Measurements from ENCODE around the gene GUCY1A1. TPM values are rescaled to one million over a fixed set of nuclear protein-coding genes. Genes with fewer than 3 reads are reported as not detected.

Gene GUCY1A1
- total and polyA plus RNA-seq, 4 experiments from 2014 or later: not detected

DNA sequence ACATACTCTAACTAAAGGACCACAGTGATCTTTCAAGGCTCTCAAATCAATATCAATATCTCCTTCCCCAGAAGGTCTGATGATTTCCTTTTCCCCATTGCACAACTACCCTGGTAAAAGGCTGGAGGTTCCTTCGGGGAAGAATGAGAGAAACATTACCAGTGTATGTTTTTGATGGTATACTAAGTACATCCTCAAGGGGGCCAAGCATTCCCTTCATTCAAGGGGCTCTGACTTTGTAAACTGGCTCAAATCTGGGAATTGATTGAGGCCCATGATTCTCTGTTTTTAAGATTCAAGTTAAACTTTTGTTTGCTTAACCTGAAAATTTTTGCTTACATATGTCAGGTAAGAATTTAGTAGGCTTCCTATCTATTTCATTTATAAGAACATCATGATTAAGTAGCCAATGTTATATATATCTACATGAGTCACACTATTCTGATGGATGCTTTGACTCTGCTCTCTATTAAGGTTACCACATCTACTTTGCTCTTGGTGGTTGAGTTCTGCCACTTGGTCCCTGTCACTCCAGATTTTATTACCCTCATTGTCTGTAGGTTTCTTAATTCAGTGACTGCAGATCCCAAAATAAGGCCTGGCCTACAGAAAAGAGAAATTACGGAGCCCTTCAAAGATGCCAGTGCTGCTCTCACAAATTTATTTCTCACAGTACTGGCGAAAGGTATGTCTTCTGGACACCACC, 75.8 kb downstream of the GUCY1A1 start:
- peaks cover 0 to 3% (median 0%) of the 10 kb centered on the region in 8 donors for H3K9me3 Mint-ChIP-seq
- ChIA-PET POLR2A (ENCODE audit: partially characterized antibody) (no interaction called here), CTCF (ENCODE audit: partially characterized antibody) (no interaction called here)
- Histone ChIP-seq H3K4me3 (ENCODE audit: low read length in 2 of 2) (no peak overlapping the region), H3K27me3 (ENCODE audit: insufficient read depth, low read length) (no peaks in the 10 kb centered on the region), H3K36me3 (ENCODE audit: insufficient read depth, low read length) (no peaks in the 10 kb centered on the region), H3K4me1 (ENCODE audit: insufficient read depth, low read length) (no peaks in the 10 kb centered on the region), H3K9me3 (ENCODE audit: control insufficient read depth in 1 of 2, low read length in 2 of 2) (no peaks in the 10 kb centered on the region), H3K27ac (ENCODE audit: low read depth, low read length) (no peak overlapping the region)
- peaks cover 0 to 3% of the 10 kb centered on the region in 2 donors for H3K27me3 Mint-ChIP-seq
- H3K4me3 Mint-ChIP-seq: no peak overlapping the region
- intact Hi-C loops (cut with micrococcal nuclease): no loop called here
- no peak overlapping the region for H3K27ac Mint-ChIP-seq
- H3K36me3 Mint-ChIP-seq: no peaks in the 10 kb centered on the region
- H3K4me1 Mint-ChIP-seq: no peaks in the 10 kb centered on the region
- DNase-seq: no peak

DNA sequence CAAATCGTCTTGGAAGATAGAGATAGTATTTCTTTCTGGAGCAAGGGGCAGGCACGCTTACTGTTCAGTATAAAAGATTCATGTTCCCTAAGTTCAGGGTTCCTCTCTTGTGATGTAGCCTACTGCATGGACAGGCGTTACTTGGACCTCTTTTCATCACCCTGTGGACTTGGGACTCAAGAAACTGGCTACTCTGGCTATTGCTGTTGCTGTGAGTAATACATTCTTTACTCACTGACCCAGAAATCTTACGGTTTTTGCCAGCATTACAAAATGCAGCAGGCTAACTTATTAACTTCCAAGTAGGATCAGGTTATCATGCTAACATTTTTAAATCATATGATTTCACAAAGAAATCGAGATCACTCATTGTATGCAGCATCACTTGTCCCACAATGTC, 79.3 kb downstream of the GUCY1A1 start:
- Histone ChIP-seq H3K4me3 (ENCODE audit: low read length in 2 of 2) (no peak overlapping the region), H3K9me3 (ENCODE audit: control insufficient read depth in 1 of 2, low read length in 2 of 2) (no peaks in the 10 kb centered on the region), H3K4me1 (ENCODE audit: insufficient read depth, low read length) (no peaks in the 10 kb centered on the region), H3K36me3 (ENCODE audit: insufficient read depth, low read length) (no peaks in the 10 kb centered on the region), H3K27me3 (ENCODE audit: insufficient read depth, low read length) (no peaks in the 10 kb centered on the region), H3K27ac (ENCODE audit: low read depth, low read length) (no peak overlapping the region)
- H3K27me3 Mint-ChIP-seq: peaks cover 0 to 1% of the 10 kb centered on the region in 2 donors
- intact Hi-C loops (cut with micrococcal nuclease): no loop called here
- no peaks in the 10 kb centered on the region for H3K36me3 Mint-ChIP-seq
- H3K4me3 Mint-ChIP-seq: no peak overlapping the region
- ChIA-PET CTCF (ENCODE audit: partially characterized antibody) (no interaction called here), POLR2A (ENCODE audit: partially characterized antibody) (no interaction called here)
- H3K27ac Mint-ChIP-seq: no peak overlapping the region
- H3K4me1 Mint-ChIP-seq: no peaks in the 10 kb centered on the region
- H3K9me3 Mint-ChIP-seq: peaks cover 0 to 3% (median 0%) of the 10 kb centered on the region in 8 donors
- DNase-seq: no peak

DNA sequence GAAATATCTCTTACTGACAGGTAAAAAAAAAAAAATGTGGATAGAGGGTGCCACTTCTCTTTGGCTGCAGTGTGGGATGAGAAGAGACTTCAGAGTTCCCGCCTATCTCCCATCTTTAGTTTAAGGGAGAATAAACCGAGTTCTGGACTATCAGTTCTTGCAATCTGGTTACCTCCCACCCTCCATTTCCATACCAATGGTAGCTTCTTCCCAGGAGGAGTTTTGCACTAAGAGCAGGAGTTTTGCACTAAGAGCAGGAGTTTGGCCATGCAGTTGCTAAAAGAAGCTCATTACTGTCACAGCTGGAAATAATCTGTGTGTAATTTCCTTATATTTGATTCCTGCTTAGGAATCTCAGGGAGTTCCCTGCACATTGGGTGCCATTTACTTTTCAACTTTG, 81.4 kb downstream of the GUCY1A1 start:
- Mint-ChIP-seq H3K4me1 (no peaks in the 10 kb centered on the region), H3K36me3 (no peaks in the 10 kb centered on the region), H3K27me3 (peaks cover 0 to 1% of the 10 kb centered on the region in 2 donors), H3K27ac (no peak overlapping the region), H3K4me3 (no peak overlapping the region), H3K9me3 (peaks cover 0 to 3% (median 0%) of the 10 kb centered on the region in 8 donors)
- no peak overlapping the region for H3K4me3 ChIP-seq (ENCODE audit: low read length in 2 of 2)
- H3K36me3 ChIP-seq (ENCODE audit: insufficient read depth, low read length): no peaks in the 10 kb centered on the region
- DNase-seq: no peak
- POLR2A ChIA-PET (ENCODE audit: partially characterized antibody): no interaction called here
- H3K4me1 ChIP-seq (ENCODE audit: insufficient read depth, low read length): no peaks in the 10 kb centered on the region
- intact Hi-C loops (cut with micrococcal nuclease): no loop called here
- no peaks in the 10 kb centered on the region for H3K9me3 ChIP-seq (ENCODE audit: control insufficient read depth in 1 of 2, low read length in 2 of 2)
- CTCF ChIA-PET (ENCODE audit: partially characterized antibody): no interaction called here
- H3K27me3 ChIP-seq (ENCODE audit: insufficient read depth, low read length): no peaks in the 10 kb centered on the region
- no peak overlapping the region for H3K27ac ChIP-seq (ENCODE audit: low read depth, low read length)

DNA sequence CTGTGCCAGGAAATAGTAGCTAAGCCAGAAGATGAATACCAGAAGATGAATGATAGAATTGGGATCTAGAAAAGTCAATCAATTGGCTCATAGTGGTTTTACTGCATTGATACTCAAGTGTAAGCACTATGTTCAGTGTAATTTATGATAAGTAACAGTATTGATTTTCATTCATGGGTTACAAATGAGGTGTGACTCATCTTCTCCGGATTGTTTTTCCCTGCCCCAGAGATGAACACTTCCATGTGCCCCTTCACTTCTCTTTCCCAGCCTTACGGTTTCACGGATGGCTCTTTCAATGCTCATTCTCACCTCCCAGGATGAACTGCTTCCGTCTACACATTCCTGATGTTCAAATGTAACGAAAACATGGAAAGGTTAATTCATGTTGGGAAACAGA, 82.4 kb downstream of the GUCY1A1 start:
- no peaks in the 10 kb centered on the region for H3K27me3 ChIP-seq (ENCODE audit: insufficient read depth, low read length)
- Mint-ChIP-seq H3K27me3 (no peaks in the 10 kb centered on the region), H3K27ac (no peak overlapping the region), H3K9me3 (peaks cover 0 to 3% (median 0%) of the 10 kb centered on the region in 8 donors), H3K4me1 (no peaks in the 10 kb centered on the region), H3K4me3 (no peak overlapping the region), H3K36me3 (no peaks in the 10 kb centered on the region)
- no peaks in the 10 kb centered on the region for H3K9me3 ChIP-seq (ENCODE audit: control insufficient read depth in 1 of 2, low read length in 2 of 2)
- no peaks in the 10 kb centered on the region for H3K4me1 ChIP-seq (ENCODE audit: insufficient read depth, low read length)
- H3K4me3 ChIP-seq (ENCODE audit: low read length in 2 of 2): no peak overlapping the region
- intact Hi-C loops (cut with micrococcal nuclease): no loop called here
- no peaks in the 10 kb centered on the region for H3K36me3 ChIP-seq (ENCODE audit: insufficient read depth, low read length)
- ChIA-PET CTCF (ENCODE audit: partially characterized antibody) (no interaction called here), POLR2A (ENCODE audit: partially characterized antibody) (no interaction called here)
- H3K27ac ChIP-seq (ENCODE audit: low read depth, low read length): no peak overlapping the region
- DNase-seq: no peak

DNA sequence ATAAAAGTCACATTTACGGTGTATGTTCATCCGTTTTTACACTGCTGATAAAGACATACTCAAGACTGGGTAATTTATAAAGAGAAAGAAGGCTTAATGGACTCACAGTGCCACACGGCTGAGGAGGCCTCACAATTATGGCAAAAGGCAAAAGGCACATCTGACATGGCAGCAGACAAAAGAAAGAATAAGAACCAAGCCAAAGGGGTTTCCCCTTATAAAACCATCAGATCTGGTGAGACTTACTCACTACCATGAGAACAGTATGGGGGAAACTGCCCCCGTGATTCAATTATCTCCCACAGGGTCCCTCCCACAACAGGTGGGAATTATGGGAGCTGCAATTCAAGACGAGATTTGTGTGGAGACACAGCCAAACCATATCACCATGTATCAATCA, 84.9 kb downstream of the GUCY1A1 start:
- Histone ChIP-seq H3K27ac (ENCODE audit: low read depth, low read length) (no peak overlapping the region), H3K4me1 (ENCODE audit: insufficient read depth, low read length) (no peaks in the 10 kb centered on the region), H3K36me3 (ENCODE audit: insufficient read depth, low read length) (no peaks in the 10 kb centered on the region), H3K27me3 (ENCODE audit: insufficient read depth, low read length) (no peaks in the 10 kb centered on the region), H3K9me3 (ENCODE audit: control insufficient read depth in 1 of 2, low read length in 2 of 2) (no peaks in the 10 kb centered on the region), H3K4me3 (ENCODE audit: low read length in 2 of 2) (no peak overlapping the region)
- Mint-ChIP-seq H3K27ac (no peak overlapping the region), H3K4me1 (no peaks in the 10 kb centered on the region), H3K27me3 (peaks cover 0 to 5% of the 10 kb centered on the region in 2 donors), H3K9me3 (peaks cover 0 to 5% (median 0%) of the 10 kb centered on the region in 8 donors), H3K4me3 (no peak overlapping the region), H3K36me3 (no peaks in the 10 kb centered on the region)
- ChIA-PET POLR2A (ENCODE audit: partially characterized antibody) (no interaction called here), CTCF (ENCODE audit: partially characterized antibody) (no interaction called here)
- no peak for DNase-seq
- intact Hi-C loops (cut with micrococcal nuclease): no loop called here

DNA sequence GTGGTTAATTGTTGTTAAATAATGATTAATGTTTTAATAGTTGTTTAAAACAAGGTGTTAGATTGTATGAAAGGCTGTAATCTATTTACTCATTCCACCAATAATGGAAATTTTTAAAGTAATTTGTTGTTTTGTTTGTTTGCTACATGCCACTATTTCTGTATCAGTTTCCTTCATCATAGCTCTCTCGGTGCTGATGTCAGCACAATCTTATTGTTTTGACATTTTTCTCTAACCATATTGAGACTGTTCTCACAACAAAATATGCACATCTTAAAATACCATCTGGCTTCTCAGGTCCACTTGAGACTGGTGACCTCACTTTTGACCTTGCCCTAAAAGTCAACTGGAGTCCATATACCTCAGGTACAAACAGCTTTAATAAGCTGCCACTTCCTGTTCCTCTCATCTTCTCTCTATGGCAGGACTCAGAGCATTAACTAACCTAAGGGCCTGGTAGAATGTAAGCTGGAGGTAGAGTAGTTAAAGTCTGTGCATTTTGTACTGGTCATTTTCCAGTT, 91.2 kb downstream of the GUCY1A1 start:
- no peaks in the 10 kb centered on the region for H3K36me3 ChIP-seq (ENCODE audit: insufficient read depth, low read length)
- Mint-ChIP-seq H3K36me3 (no peaks in the 10 kb centered on the region), H3K27ac (no peak overlapping the region), H3K27me3 (peaks cover 16 to 27% of the 10 kb centered on the region in 2 donors), H3K4me3 (no peak overlapping the region), H3K4me1 (peaks cover 0 to 8% (median 4%) of the 10 kb centered on the region in 4 donors), H3K9me3 (peaks cover 0 to 8% (median under 1%) of the 10 kb centered on the region in 8 donors)
- H3K4me3 ChIP-seq (ENCODE audit: low read length in 2 of 2): no peak overlapping the region
- ChIA-PET POLR2A (ENCODE audit: partially characterized antibody) (no interaction called here), CTCF (ENCODE audit: partially characterized antibody) (no interaction called here)
- no peaks in the 10 kb centered on the region for H3K4me1 ChIP-seq (ENCODE audit: insufficient read depth, low read length)
- H3K9me3 ChIP-seq (ENCODE audit: control insufficient read depth in 1 of 2, low read length in 2 of 2): no peaks in the 10 kb centered on the region
- intact Hi-C loops (cut with micrococcal nuclease): no loop called here
- no peak for DNase-seq
- H3K27me3 ChIP-seq (ENCODE audit: insufficient read depth, low read length): peaks cover 7% of the 10 kb centered on the region
- no peak overlapping the region for H3K27ac ChIP-seq (ENCODE audit: low read depth, low read length)

DNA sequence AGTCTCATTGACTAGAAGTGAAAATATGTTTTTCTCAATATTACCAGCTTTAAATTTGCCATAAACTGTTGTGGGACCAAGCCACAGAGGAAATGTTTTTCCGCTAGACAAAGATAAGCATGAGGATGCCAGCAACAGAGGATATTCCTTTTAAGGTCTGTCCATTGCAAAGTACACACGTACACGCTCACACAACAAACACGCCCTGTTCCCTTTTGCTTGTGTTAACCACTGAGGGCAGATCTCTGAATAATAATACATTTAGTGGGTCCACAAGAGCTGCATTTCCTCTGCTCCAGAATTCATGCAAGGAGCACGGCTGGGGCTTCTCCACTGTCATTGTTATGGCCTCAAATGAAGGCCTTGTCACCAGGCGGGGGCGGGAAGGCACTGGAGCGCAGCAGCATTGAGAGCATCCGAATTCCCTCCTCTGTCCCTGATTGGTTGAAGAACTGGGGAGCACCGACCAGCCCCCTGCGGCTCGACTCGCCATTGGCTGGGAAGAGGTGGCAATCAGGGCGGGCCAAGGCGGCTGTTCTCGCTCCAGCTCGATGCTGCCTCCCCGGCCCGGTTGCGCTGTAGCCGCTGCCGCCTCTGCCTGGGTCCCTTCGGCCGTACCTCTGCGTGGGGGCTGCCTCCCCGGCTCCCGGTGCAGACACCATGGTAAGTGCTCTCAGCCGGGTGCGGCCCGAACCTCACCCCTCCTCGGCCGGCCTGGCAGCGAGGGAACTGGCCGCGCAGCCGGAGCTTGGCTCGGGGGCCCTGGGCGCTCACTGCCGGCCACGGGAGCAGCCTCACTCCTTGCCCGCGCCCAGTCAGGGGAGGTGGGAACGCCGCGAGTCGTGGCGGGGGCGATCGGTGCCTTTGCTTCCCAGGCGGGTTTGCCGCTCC, 92.1 kb downstream of the GUCY1A1 start, which contains the start of gene GUCY1B1:
Gene GUCY1B1 (plus strand): TSS at position 541 of the 891 bp plus-strand sequence. CDS start 120 bp downstream, at position 661.
- peaks cover 16 to 30% of the 10 kb centered on the region in 2 donors for H3K27me3 Mint-ChIP-seq
- no peaks in the 10 kb centered on the region for H3K36me3 Mint-ChIP-seq
- no peak within 1 kb of the TSS for H3K4me3 ChIP-seq (ENCODE audit: low read length in 2 of 2)

More for the DNA sequence above, 92.1 kb downstream of the GUCY1A1 start, which contains the start of gene GUCY1B1:
- DNase-seq: peak; percentile 33 to 57 (median 43)
- Mint-ChIP-seq H3K4me3 (peak within 1 kb of the TSS in 7 of 8 donors; percentile 39 to 78 (median 53)), H3K4me1 (peaks cover 0 to 8% (median 4%) of the 10 kb centered on the region in 4 donors), H3K9me3 (peaks cover 0 to 8% (median under 1%) of the 10 kb centered on the region in 8 donors), H3K27ac (no peak within 1 kb of the TSS)
- Histone ChIP-seq H3K27ac (ENCODE audit: low read depth, low read length) (no peak within 1 kb of the TSS), H3K36me3 (ENCODE audit: insufficient read depth, low read length) (no peaks in the 10 kb centered on the region), H3K4me1 (ENCODE audit: insufficient read depth, low read length) (no peaks in the 10 kb centered on the region), H3K9me3 (ENCODE audit: control insufficient read depth in 1 of 2, low read length in 2 of 2) (no peaks in the 10 kb centered on the region), H3K27me3 (ENCODE audit: insufficient read depth, low read length) (peaks cover 7% of the 10 kb centered on the region)
- ChIA-PET POLR2A (ENCODE audit: partially characterized antibody) (no interaction called here), CTCF (ENCODE audit: partially characterized antibody) (no interaction called here)
- intact Hi-C loops (cut with micrococcal nuclease): no loop called here

Measured in CD4-positive, alpha-beta memory T cell (primary cell).